NT2/D1 (cell line): ENCODE data around the gene FOCAD.

Experiments used
- SUZ12 ChIP-seq: IDR thresholded peaks from 2 replicates; pipeline ENCODE4 v1.6.1; 2011; ENCODE audit not compliant: insufficient read length, insufficient read depth; ENCODE audit errors: extremely low read depth
- ZNF274 ChIP-seq: IDR thresholded peaks from 2 replicates; pipeline ENCODE4 v1.6.1; 2011; ENCODE audit warnings: mild to moderate bottlenecking, low read depth, low read length

- no peak for TF ChIP-seq ZNF274
- TF ChIP-seq SUZ12: no peak
Observed at GRCh38 chr9:20914556-20914955, 230.5 kb downstream of the FOCAD start.
